Activated naive CD4-positive, alpha-beta T cell (primary cell): ENCODE measurements around the gene NLRC3.
"Not testable (repeated sequence)": the region's sequence is repeated elsewhere in the genome, so short reads cannot be mapped to it uniquely, and the experiment has no call there.

Experiments
- DNase-seq, 4 experiments: peaks; one replicate each; lab custom pipeline; 2025; lab: John Stamatoyannopoulos, UW

Gene NLRC3

DNA sequence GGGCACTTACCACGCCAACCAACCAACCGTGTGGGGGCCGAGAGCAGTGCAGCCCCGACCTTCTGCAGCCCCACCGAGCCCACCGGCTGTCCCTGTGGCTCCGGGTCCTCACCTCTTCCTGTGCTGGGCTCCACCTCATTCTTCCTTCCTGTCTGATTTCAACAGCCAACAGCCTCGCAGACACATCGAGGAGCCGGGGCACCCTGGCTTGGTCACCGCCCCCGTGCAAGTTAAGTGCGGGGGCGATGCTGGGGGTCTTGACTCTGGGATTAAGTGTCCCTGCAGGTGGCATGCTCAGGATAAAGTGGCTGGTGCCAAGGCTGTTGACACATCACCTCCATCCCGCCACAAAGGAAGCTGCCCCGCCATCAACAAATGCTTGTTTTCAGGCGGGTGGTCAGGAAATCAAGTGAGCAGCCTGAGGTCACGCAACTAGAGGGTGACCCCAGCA lies at the start of gene NLRC3:
TSS of gene NLRC3 (minus strand) at position 102 of the 451 bp plus-strand sequence. CDS start 12,367 bp downstream, outside the sequence.
- peak in 2 of 4 experiments; percentile 14 to 21 for DNase-seq

DNA sequence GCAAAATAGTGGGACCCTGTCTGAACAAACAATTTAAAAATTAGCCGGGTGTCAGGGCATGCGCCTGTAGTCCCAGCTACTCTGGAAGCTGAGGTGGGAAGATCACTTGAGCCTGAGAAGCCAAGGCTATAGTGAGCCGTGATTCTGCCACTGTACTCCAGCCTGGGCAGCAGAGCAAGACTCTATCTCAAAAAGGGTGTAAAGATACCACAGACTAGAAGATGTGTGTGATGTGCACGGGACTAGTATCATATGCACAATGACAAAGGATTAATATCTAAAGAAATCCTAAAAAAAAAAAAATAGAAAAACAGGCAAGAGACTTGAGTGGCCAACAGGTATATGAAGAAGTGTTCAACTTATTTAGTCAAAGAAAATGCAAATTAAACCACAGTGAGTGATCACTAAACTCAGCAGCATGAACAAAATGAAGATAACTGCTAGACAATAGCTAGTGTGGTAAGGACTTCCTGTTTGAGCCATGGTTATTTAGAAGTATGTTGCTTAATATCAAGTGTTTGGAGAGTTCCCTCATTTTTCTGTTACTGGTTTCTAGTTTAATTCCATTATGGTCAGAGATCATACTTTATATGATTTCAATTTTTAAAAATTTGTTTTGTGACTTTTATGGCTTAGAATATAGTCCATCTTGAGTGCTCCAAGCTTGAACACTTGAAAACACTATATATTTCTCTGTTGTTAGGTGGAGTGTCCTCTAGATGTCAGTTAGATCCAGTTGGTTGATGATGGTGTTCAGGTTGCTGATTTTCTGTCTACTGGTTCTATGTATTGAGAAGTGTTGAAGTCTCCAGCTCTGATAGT lies 48.9 kb upstream of the NLRC3 start:
- no peak for DNase-seq

- no peak for DNase-seq
Observed at GRCh38 chr16:3625331-3625730, 48.1 kb upstream of the NLRC3 start.

- no peak for DNase-seq
Observed at GRCh38 chr16:3623642-3624041, 46.4 kb upstream of the NLRC3 start.

DNA sequence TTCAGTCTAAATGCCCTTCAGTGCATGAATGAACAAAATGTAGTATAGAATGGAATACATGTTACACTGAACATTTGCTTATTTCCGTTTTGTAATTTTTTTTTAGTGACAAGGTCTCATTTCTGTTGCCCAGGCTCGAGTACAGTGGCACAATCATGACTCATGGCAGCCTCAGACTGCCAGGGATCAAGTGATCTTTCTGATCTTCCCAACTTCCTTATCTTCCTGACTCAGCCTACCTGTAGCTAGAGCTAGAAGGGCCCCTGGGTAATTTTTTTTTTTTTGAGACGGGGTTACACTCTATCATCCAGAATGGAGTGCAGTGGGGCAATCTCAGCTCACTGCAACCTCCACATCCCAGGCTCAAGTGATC lies 41.6 kb upstream of the NLRC3 start:
- no peak for DNase-seq

DNA sequence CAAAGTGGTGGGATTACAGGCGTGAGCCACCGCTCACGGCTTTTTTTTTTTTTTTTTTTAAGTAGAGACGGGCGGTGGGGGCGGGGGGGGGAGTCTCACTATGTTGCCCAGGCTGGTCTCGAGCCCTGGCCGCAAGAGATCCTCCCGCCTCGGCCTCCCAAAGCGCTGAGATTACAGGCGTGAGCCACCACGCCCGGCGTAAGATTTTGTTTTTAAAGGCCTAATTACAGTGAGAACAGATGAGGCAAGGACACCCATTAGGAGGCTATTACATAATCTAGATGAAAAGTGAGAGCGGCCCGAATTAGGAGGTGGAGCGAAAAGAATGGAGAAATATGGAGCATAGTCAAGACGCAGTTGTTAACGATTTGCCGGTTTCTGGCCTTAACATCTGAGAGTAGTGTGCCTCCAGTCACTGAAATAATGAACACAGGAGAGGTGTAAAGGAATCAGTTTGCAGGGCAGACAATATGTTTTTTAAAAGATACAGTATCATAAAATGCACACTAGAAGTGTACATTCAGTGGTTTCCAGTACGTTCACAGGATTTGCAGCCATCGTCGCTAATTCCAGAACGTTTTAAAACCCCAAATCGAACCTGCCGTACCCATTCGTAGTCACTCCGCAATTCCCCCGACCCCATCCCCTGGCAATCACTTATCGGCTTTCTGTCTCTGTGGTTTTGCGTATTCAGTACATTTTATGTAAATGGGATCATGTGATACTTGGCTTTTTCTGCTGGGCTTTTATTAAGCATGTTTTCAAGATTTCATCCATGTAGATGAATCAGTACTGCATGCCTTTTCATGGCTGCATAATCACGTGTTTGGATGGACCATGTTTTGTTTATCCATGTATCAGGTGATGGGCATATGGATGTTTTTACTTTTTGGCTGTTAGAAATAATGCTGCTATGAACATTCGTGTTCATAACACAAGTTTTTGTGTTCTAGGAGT lies 35.6 kb upstream of the NLRC3 start:
- DNase-seq, result no peak

- DNase-seq, result peak; percentile 66 to 91 (median 82)
Observed at GRCh38 chr16:3611146-3611975, 34.2 kb upstream of the NLRC3 start, which contains the start of gene SLX4. Gene SLX4, minus strand, starts transcription at chr16:3611606. Its CDS starts 2,642 bp downstream, at chr16:3608964.

DNA sequence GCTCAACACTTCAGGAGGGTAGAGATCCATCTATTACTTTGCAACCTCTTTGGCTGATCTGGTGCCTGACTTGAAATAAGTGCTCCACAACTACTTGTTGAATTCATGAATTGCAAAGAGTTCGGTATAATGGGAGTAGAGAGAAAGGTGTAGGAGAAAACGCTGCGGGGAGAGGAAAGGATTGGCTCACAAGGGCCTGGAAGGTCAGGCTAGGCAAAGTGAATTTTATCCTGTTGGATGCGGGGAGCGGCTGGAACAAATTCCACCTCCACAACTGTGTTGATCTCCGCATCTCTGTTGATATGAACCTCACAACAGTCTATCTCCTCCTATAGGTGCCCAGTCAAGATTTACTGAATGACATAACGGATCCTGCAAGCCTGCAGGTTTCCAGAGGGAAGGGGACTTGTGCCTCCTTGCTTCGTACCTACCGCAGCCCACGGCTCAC lies 33.5 kb upstream of the NLRC3 start:
- DNase-seq, result no peak

DNA sequence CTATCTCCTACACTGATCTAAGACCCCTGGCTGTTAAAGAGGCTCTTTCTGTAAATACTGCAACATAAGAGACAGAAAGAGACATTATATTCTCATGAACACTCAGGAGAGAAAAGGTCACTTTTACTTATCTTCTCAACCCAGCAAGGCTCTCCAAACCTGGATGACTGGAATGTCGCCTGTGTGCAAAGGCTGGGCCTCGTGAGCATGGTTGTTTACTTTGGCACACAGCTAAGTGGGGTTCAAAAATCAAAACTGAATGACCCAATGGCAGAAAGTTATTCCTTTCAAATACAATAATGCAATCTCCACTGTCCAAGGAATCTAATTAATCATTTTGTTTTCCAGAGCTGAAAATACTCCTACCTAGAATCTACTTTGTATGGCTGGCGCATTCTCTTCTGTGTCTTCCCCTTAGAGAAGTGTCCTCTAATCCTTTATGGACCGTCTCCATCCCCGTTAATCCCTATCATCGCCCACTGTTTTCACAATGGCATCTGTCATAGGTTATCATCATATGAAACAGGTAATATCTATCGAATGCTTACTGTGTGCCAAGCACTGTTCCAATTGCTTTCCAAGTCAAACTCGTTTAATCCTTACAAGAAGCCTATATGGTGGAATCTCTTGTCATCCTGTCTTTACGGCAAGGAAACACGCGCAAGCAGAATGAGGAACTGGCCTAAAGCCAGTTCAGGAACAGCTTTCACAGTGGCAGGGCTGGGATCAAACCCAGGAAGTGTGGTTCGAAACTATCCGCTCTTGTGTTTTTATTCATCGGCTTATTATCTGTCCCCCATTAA lies 32.9 kb upstream of the NLRC3 start:
- DNase-seq, result no peak

DNA sequence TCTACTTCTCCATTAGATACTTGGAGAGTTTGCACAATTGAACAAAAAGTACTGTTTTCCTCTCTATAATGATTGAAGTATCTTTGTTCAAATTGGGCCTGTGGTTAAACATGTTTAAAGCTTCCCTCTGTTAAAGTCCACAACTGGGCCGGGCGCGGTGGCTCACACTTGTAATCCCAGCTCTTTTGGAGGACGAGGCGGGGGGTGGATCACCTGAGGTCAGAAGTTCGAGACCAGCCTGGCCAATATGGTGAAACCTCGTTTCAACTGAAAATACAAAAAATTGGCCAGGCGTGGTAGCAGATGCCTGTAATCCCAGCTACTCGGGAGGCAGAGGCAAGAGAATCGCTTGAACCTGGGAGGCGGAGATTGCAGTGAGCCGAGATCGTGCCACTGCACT lies 31.8 kb upstream of the NLRC3 start:
- not testable (repeated sequence) for DNase-seq

- no peak for DNase-seq
Observed at GRCh38 chr16:3608069-3608468, 30.9 kb upstream of the NLRC3 start.

- DNase-seq, result no peak
Observed at GRCh38 chr16:3607634-3608033, 30.4 kb upstream of the NLRC3 start.

DNA sequence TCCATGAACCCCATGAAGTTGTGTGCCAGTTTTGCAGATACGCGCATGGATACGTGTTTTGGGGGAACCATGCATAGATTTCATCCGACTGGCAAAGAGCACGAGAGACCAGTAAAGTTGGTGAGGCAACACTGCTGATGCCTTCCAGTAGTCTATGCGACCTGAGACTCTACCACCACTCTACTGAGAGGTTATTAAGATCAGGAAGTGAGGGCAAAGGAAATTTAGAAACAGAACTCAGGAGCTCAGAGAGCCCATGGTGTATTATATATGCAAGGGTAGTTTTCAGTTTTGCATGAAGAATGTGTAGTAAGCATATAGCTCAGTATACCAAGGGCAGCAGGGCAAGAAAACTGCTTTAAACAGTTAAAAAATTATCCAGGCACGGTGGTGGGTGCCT lies 30.0 kb upstream of the NLRC3 start:
- DNase-seq, result no peak

DNA sequence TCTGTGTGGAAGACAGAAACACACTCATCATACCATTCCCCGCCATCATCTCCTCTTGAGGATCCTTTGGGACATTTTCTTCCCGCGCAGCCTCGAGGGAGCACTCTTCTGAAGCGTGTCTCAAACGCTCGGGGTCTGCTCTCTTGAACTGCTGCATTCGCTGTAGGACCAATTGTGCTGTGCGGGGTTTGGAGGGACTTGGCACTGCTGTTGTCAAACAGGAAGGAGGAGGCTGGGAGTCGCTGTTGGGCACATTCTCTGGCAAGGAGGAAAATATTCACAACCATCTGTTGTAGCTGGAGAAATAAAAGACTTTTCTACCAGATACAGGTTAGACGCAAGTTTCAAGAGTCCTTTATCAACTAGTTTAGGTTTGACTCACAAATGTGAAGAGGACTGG lies 29.2 kb upstream of the NLRC3 start:
- DNase-seq, result no peak

- no peak for DNase-seq
Observed at GRCh38 chr16:3602320-3602653, 25.1 kb upstream of the NLRC3 start.

- DNase-seq, result no peak
Observed at GRCh38 chr16:3601614-3602319, 24.6 kb upstream of the NLRC3 start.

DNA sequence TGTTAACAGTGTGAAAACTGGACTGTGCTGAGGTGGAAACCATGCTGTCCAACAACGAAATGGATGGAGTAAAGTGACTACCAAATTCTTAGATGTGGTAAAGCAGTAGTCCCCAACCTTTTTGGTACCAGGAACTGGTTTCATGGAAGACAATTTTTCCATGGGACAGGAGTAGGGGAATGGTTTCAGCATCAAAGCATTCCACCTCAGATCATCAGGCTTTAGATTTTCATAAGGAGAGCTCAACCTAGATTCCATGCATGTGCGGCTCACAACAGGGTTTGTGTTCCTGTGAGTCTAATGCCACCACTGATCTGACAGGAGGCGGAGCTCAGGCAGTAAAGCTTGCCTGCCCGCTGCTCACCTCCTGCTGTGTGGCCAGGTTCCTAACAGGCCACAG lies 22.7 kb upstream of the NLRC3 start:
- no peak for DNase-seq

DNA sequence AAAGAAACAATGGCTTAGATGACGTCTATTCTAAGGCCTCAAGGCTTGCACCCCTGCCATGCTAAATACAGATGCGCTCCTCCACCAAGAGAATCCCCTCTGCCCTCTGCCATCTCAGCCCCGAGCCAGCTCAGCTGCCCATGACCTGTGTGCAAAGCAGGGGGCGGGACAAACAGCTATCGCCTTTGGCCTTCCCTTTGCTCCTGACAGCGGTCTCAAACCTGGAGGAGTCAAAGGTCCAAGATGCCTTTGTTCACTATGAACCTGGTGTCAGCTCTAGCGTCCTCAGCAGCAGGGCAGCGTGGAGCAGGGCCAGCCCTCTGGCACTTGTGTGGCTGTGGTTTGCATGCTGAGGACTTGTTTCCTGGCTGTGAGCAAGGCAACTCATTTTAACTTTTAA lies 21.9 kb upstream of the NLRC3 start:
- DNase-seq, result no peak

GRCh38 chr16:3598236-3598635 lies 21.0 kb upstream of the NLRC3 start:
- no peak for DNase-seq

DNA sequence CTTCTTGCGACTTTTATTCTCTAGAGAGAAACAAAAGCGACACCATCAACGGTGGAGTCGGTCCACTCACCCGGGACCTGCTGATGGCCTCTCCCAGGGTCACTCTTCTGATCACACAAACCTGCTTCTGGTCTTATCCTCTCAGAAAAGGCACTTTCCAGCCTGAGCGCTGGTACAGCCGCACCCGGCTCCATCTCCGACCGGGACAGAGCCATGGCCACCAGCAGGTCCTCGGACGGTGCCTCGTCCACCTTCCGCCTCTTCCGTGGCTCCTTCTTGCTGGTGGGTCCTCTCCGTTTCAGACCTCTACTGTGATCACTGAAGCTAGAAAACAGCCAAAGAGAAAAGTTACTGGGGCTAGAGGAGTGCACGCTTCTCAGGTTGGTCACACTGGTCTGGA lies 20.5 kb upstream of the NLRC3 start:
- no peak for DNase-seq
